Tibial artery (tissue), 4 donors: ENCODE results near the gene RAP1GAP.

ENCODE experiments used
- DNase-seq, 2 donors: peaks; one replicate each; pipeline ENCODE4 v3.0.0-alpha.2; 2019
- H3K27ac ChIP-seq, 2 donors: fragments of 200-600 bp; sonication (generic) in 1 of 2; 1 replicate in 1 of 2; 2 replicates in 1 of 2; pipeline ENCODE4 v1.5.1; 2018 to 2019; ENCODE audit warnings: mild to moderate bottlenecking in 1 of 2
- H3K27me3 ChIP-seq, 2 donors: fragments of 200-600 bp; sonication (generic) in 1 of 2; one replicate each; pipeline versions ENCODE4 v1.5.1 to v1.6.0; 2016 to 2019
- H3K36me3 ChIP-seq, 3 donors: fragments of 200-600 bp; sonication (generic) in 2 of 3; one replicate each; pipeline ENCODE4 v1.5.1; 2016 to 2019; ENCODE audit warnings: mild to moderate bottlenecking in 2 of 3
- H3K4me1 ChIP-seq, 4 donors: fragments of 200-600 bp; sonication (generic) in 2 of 4; 1 replicate in 3 of 4; 2 replicates in 1 of 4; pipeline ENCODE4 v1.5.1; 2016 to 2019
- H3K4me3 ChIP-seq, 2 donors: fragments of 200-600 bp; sonication (generic) in 1 of 2; 1 replicate in 1 of 2; 2 replicates in 1 of 2; pipeline ENCODE4 v1.5.1; 2018 to 2019; ENCODE audit warnings: mild to moderate bottlenecking in 2 of 2
- H3K9me3 ChIP-seq, 3 donors: fragments of 200-600 bp; sonication (generic) in 1 of 3; one replicate each; pipeline ENCODE4 v1.5.1; 2016 to 2019
- intact Hi-C: fragments of 100-400 bp; cut with DNase I; formaldehyde crosslinking; loops from one replicate; pipeline ENCODE4 v1.15.0; 2023; ENCODE audit warnings: low total_unique reads
- TF ChIP-seq, protein P1 (sequence below), 2 experiments: fragments of 200-600 bp in 1 of 2; fragments of 450-650 bp in 1 of 2; IDR thresholded peaks; one replicate each; pipeline ENCODE4 v1.5.1; 2017 to 2019; ENCODE audit warnings: antibody characterized with exemption in 2 of 2, mild to moderate bottlenecking in 1 of 2, moderate library complexity in 1 of 2

RAP1GAP gene

DNA sequence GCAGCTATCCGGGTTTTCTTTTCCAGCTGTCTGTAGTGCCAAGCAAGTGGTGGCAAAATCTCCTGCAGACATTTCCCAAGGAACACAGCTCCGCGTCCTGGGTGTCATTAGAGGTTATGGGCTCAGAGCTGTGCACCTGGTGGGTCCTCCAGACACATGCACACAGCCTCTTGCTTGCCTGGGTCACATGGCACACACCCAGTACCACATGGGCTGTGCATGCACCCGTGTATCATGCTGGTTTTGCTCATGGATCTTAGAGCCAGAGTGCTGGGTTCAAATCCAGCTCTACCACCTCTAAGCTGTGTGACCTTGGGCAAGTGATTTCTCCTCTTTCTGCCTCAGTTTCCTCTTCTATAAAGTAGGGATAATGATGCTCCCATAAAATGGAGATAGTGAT, 98.3 kb downstream of the RAP1GAP start:
- Histone ChIP-seq H3K4me3 (no peak overlapping the region), H3K4me1 (peaks cover 0 to 15% (median 11%) of the 10 kb centered on the region in 4 donors), H3K27me3 (peaks cover 0 to 40% of the 10 kb centered on the region in 2 donors), H3K27ac (no peak overlapping the region), H3K9me3 (no peaks in the 10 kb centered on the region), H3K36me3 (no peaks in the 10 kb centered on the region)
- no peak for DNase-seq
- intact Hi-C loops = no loop called here
- TF ChIP-seq, protein P1, sequence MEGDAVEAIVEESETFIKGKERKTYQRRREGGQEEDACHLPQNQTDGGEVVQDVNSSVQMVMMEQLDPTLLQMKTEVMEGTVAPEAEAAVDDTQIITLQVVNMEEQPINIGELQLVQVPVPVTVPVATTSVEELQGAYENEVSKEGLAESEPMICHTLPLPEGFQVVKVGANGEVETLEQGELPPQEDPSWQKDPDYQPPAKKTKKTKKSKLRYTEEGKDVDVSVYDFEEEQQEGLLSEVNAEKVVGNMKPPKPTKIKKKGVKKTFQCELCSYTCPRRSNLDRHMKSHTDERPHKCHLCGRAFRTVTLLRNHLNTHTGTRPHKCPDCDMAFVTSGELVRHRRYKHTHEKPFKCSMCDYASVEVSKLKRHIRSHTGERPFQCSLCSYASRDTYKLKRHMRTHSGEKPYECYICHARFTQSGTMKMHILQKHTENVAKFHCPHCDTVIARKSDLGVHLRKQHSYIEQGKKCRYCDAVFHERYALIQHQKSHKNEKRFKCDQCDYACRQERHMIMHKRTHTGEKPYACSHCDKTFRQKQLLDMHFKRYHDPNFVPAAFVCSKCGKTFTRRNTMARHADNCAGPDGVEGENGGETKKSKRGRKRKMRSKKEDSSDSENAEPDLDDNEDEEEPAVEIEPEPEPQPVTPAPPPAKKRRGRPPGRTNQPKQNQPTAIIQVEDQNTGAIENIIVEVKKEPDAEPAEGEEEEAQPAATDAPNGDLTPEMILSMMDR (IDR thresholded peaks at IDR 0.05) = no peak

DNA sequence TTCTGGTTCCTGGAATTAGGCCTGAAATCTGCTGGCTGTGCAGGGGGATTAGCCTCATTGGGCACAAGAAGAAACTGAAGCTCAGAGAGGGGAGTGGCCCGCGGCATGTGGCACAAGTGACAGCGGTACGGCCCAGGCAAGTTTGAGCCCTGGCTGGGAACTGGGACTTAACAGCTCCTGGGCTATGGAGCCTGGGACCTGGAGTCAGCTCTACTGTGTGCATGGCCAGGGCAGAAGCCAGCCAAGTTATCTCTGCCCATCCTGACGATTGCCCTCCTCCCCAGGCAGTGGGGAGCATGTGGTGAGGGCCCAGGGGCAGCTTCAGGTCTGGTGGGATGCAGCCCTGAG, 98.7 kb downstream of the RAP1GAP start:
- Histone ChIP-seq H3K27ac (no peak overlapping the region), H3K9me3 (no peaks in the 10 kb centered on the region), H3K4me1 (peaks cover 0 to 15% (median 11%) of the 10 kb centered on the region in 4 donors), H3K4me3 (no peak overlapping the region), H3K36me3 (no peaks in the 10 kb centered on the region), H3K27me3 (peaks cover 0 to 39% of the 10 kb centered on the region in 2 donors)
- TF ChIP-seq, protein P1 (IDR thresholded peaks at IDR 0.05) = no peak
- intact Hi-C loops = no loop called here
- no peak for DNase-seq

DNA sequence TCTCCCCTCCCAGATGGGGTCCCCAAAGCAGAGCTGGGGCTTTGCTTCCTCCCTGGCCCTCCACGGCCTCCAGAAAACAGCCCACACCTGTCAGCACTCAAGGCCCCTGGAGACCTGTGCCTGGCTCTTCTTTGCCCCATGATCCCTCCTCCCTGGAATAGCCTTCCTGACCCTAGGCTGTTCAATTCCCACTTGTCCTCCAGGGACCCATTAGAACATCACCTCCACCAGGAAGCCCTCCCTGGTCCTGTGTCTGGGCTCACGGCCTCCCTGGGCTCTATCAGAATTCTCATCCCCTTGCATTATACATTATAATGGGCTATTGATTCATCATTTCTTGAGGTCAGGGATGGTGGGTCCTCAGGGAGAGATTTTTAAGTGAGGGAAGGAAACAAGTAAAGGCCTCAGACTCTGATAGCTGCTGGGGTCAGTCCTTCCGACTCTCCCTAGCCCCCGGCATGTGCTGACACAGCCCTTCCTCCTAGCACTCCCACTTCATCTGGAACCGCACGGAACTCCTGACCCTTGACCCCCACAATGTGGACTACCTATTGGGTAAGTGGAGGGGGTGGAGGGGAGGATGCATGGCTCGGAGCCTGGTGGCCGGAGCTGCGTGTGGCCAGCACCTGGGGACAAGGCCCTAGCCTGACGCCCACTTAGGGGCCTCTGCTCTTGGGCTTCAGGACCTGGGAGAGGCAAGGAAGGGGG, 99.2 kb downstream of the RAP1GAP start:
- H3K9me3 ChIP-seq = no peaks in the 10 kb centered on the region
- peaks cover 0 to 38% of the 10 kb centered on the region in 2 donors for H3K27me3 ChIP-seq
- intact Hi-C loops = no loop called here
- TF ChIP-seq, protein P1 (IDR thresholded peaks at IDR 0.05) = no peak
- H3K36me3 ChIP-seq = no peaks in the 10 kb centered on the region
- H3K4me1 ChIP-seq = peaks cover 0 to 15% (median 11%) of the 10 kb centered on the region in 4 donors
- no peak for DNase-seq
- no peak overlapping the region for H3K27ac ChIP-seq
- no peak overlapping the region for H3K4me3 ChIP-seq

DNA sequence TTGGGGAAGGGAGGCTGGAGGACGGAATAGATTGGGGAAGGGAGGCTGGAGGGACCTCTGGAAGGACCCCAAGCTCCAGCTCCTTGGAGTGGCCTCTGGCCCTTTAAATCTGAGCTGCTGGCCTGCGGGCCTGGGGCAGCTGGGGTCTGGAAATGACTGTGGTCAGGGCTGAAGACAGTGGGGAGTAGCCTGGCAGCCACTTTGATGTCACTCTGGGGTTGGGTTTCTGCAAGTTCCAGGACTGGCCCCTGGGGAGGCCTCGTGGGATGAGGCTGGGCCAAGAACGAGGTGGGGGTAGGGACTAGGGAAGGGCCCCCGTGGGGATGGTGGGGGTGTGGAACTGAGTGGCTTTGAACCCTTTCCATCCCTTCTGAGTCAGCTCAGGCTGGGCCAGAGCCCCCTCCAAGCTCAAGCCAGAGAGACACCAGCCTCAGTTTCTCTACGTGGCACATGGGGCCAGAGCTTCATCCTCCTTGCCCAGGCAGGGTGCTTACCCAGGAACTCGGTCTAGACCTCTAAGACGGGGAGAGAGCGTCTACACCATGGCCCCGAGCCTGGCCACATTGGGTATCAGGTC, 100.3 kb downstream of the RAP1GAP start:
- TF ChIP-seq, protein P1 (IDR thresholded peaks at IDR 0.05) = no peak
- Histone ChIP-seq H3K27ac (no peak overlapping the region), H3K27me3 (peaks cover 0 to 31% of the 10 kb centered on the region in 2 donors), H3K36me3 (no peaks in the 10 kb centered on the region), H3K4me1 (peaks cover 0 to 5% (median 2%) of the 10 kb centered on the region in 4 donors), H3K4me3 (no peak overlapping the region), H3K9me3 (no peaks in the 10 kb centered on the region)
- DNase-seq = no peak
- intact Hi-C loops = no loop called here

DNA sequence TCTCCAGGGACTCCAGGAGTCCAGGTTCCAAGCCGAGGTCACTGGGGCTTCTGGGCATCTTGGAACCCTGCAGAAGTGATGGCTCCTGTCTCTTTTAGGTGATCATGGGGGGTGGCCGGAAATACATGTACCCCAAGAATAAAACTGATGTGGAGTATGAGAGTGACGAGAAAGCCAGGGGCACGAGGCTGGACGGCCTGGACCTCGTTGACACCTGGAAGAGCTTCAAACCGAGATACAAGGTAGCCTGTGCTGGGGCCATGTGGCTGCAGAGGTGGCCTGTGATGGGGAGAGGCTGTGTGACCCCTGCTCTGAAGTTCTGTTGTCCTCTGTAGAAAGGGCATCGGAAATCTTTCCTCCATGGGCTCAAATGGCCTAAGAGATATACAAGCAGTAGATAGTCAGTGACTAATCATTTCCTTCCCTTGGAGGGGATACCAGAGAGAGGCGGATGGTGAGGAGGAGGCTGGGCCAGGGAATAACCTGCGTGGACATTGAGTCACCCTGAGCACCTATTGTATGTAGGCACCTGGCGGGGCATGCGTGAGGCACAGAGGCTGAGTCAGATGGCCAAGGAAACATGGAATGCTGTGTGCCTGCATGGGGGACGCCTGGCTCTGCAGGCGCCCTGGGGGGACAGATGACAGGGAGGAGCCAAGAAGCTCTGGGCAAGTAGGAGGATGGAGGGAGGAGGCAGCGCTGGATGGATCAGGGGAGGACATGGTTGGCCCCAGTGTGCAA, 101.0 kb downstream of the RAP1GAP start:
- TF ChIP-seq, protein P1 (IDR thresholded peaks at IDR 0.05) = no peak
- no peak for DNase-seq
- intact Hi-C loops = no loop called here

More for the DNA sequence above, 101.0 kb downstream of the RAP1GAP start:
- no peak overlapping the region for H3K27ac ChIP-seq
- H3K36me3 ChIP-seq = no peaks in the 10 kb centered on the region
- no peak overlapping the region for H3K4me3 ChIP-seq
- H3K9me3 ChIP-seq = no peaks in the 10 kb centered on the region
- peaks cover 0 to 5% (median 0%) of the 10 kb centered on the region in 4 donors for H3K4me1 ChIP-seq
- peaks cover 0 to 27% of the 10 kb centered on the region in 2 donors for H3K27me3 ChIP-seq
